ENCODE results near the gene USP46. TPM values are rescaled to one million over a fixed set of nuclear protein-coding genes. Genes with fewer than 3 reads are reported as not detected.
A peak's percentile ranks its signal among the peaks of the same experiment; 100 is the strongest.

USP46 gene
- total RNA-seq, 1 donor from 2014 or later: 9.8 TPM

GRCh38 chr4:52576961-52577623, 82.0 kb downstream of the USP46 start:
- no peak for DNase-seq (ENCODE audit: extremely low read depth, low read depth, low spot score)

DNA sequence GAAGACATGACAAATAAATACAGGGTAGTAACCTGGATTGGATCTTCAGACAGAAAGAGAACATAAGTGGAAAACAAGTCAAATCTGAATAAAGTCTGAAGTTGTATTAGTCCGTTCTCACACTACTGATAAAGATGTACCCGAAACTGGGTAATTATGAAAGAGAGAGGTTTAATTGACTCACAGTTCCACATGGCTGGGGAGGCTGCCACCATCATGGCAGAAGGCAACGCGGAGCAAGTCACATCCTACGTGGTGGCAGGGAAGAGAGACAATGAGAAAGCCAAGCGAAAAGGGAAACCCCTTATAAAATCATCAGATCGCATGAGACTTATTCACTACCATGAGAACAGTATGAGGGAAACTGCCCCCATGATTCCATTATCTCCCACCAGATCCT, 82.8 kb downstream of the USP46 start:
- no peak for DNase-seq (ENCODE audit: extremely low read depth, low read depth, low spot score)

GRCh38 chr4:52575406-52575805, 83.7 kb downstream of the USP46 start:
- no peak for DNase-seq (ENCODE audit: extremely low read depth, low read depth, low spot score)

DNA sequence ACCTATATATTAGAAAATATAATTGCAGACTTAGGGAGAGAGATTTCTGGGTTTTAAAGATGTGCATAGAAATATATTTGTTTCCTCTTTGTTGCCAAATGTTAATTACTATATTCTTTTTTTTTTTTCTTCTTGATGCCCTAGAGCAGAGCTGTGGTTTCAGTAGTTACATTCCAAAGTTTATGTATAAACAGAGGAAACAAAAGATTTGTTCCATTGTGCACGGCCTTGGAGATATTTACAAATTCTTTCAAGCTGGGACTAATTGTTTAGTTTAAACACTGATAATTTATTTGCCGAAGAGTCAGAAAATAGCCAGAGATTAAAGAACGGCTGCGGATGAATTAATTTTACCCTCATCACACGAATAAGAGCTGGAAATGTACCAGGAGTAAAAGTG, 85.1 kb downstream of the USP46 start:
- DNase-seq (ENCODE audit: extremely low read depth, low read depth, low spot score): no peak

DNA sequence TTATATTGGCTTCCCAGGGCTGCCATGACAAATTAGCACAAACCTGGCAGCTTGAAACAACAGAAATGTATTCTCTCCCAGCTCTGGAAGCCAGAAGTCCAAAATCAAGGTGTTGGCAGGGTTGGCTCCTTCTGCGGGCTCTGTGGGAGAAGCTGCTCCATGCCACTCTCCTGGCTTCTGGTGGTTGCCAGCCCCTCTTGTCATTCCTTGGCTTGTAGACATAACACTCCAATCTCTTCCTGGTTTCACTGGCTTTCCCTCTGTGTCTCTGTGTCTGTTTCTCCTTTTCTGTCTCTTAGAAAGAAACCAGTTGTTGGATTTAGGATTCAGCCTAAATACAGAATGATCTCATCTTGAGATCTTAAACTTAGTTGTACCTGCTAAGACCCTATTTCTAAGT, 85.5 kb downstream of the USP46 start:
- DNase-seq (ENCODE audit: extremely low read depth, low read depth, low spot score): no peak

DNA sequence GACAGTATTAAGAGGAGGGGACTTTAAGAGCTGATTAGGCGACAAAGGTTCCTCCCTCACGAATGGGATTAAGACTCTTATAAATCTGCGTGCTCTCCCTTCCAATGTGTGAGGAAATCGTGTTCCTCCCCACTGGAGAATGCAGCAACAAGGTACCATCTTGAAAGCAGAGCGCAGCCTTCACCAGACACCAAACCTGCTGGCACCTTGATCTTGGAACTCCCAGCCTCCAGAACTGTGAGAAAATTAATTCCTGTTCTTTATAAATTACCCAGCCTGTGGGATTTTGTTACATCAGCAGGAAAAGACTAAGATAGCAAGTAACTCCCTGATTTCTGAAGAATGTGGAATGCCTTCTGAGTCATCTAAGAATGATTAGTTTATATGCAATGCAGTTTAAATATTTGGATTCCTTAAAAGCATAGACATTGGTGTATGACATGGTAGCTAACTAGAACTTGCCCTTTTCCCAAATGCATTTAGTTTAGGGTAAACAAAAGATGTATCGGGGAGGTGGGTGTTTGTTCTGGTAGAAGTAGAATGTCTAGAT, 86.1 kb downstream of the USP46 start:
- no peak for DNase-seq (ENCODE audit: extremely low read depth, low read depth, low spot score)

- no peak for DNase-seq (ENCODE audit: extremely low read depth, low read depth, low spot score)
These were observed 90.8 kb downstream of the USP46 start for GRCh38 chr4:52568351-52568750.

GRCh38 chr4:52566136-52567031, 92.7 kb downstream of the USP46 start:
- no peak for DNase-seq (ENCODE audit: extremely low read depth, low read depth, low spot score)

GRCh38 chr4:52560844-52561280, 98.2 kb downstream of the USP46 start:
- no peak for DNase-seq (ENCODE audit: extremely low read depth, low read depth, low spot score)

DNA sequence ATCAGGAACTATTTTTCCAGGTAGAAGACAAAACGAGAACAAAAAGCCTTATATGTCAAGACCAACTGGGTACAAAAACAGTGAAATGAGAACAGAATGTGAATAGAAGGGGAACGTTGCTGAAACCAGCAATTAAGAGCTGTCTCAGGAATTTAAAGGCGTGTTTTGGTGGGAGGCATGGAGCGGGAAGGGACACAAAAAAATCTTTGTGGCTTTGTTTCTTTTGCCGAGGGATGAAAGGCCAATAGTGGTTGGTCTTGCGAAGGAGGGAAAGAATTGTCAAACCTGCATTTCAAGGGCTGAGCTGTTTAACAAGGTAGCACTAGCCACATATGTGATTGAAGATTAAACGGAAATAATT, 103.8 kb downstream of the USP46 start:
- no peak for DNase-seq (ENCODE audit: extremely low read depth, low read depth, low spot score)

DNA sequence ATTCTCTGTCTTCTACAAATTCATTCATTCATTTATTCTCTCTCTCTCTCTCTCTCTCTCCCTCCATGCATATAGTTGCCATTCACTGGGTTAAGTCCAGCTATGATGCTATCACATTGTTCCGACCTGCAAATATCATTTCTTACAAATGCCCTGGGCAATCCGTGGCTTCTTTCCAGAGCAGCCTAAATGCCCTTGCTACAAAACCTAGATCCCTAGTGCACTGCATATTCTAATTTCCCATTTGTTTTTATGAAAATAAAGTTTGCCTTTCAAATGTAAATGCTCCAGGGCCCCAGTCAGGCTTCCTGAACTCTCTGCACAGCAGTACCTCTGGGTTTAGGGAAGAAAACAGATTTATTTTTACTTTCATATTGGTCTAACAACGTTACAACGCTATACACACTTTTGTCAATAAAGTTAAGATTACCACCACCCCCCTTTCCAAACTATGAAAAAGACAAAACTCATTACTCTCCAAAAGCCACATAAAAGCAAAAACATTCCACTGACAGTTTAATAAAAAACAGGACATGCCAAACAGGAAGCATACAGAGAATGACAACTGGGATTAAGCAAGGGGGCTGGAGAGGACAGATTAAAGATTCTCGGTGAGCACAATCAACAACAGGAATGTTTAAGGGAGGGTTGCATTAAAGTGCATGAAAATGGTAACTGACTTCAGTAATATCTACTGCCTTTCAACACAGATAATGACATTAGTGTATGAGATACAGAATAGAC, 104.3 kb downstream of the USP46 start:
- DNase-seq (ENCODE audit: extremely low read depth, low read depth, low spot score): no peak

- no peak for DNase-seq (ENCODE audit: extremely low read depth, low read depth, low spot score)
These were observed 106.3 kb downstream of the USP46 start for GRCh38 chr4:52552778-52553177.

DNA sequence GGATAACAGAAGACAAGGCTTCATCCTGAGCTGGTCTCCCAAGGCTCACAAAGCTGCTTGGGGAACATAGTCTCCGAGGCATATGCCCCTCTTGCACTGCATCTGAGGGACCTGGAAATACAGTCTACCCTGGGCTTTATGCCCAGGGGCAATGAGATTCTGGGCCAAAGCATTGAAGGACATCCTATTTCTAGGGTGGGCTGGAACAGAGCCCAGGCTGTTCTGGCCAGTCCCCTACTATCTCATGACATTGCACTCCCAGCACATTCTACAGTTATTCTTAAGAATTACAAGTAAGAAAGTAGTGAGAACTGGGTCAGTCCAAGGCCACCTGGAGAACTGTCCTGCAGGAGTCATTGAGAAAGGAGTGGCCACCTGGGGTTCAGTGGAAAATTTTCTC, 107.6 kb downstream of the USP46 start:
- no peak for DNase-seq (ENCODE audit: extremely low read depth, low read depth, low spot score)

DNA sequence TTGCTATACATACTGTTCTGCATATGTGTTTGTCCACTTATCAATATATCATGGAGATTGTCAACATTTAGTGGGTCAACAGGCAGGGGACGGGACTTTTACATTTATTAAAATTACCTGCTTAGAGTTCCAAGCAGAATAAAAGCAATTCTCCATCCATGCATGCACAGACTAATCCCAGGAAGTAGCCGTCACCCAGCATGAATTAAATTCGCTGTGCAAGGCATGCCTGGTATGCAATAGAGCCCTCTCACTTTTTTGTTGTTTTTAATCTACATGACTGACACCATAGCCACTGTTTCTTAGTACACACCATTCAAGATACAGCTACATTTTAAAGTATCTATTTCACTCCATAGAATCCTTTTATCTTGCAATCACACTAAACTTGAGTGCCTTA, 108.9 kb downstream of the USP46 start:
- DNase-seq (ENCODE audit: extremely low read depth, low read depth, low spot score): no peak

DNA sequence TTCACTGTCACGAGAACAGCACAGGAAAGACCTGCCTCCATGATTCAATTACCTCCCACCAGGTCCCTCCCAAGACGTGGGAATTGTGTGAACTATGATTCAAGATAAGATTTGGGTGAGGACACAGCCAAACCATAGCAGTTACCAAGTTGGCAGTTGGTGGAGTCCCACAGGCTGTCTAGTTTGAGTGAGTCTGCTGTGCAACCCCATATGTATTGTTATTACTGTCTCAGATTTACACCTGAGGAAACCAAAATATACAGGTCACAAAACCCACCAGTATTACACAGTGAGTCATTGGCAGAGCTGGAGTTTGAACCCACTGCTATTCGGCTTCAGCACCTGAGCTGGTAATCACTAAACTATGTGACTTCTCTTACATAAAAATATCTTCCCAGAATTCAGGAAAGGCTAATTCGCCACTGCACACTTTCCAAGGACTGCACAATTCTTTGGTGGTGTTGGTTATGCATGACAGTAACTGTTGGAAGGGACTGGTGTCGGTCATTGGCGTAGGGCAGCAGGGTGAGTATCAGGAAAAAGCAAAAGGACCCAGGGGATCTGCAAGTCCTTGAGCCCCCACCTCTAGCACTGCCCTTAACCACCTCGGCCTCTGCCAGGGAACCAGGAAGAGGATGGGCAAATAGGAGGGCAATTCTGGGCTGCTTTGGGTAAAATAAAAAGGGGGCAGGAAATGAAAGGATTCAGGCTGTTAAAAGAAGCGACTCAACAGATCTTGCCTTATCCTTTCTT, 110.1 kb downstream of the USP46 start:
- no peak for DNase-seq (ENCODE audit: extremely low read depth, low read depth, low spot score)

GRCh38 chr4:52546449-52546848, 112.7 kb downstream of the USP46 start:
- no peak for DNase-seq (ENCODE audit: extremely low read depth, low read depth, low spot score)

- peak; percentile 20 for DNase-seq (ENCODE audit: extremely low read depth, low read depth, low spot score)
These were observed 113.7 kb downstream of the USP46 start for GRCh38 chr4:52545099-52546069.
